ENCODE results near the gene CD33.

Gene CD33

GRCh38 chr19:51271067-51271466 lies 46.2 kb downstream of the CD33 start:
- no peaks in the 10 kb centered on the region for H3K4me1 ChIP-seq (ENCODE audit: insufficient read depth, low read length, poor library complexity, severe bottlenecking)
- TF ChIP-seq CTCF (conservative IDR thresholded peaks at IDR 0.05; ENCODE audit: low read length) (no peak), EZH2phosphoT487 (IDR thresholded peaks at IDR 0.05; ENCODE audit: borderline replicate concordance) (no peak)
- H3F3A ChIP-seq (ENCODE audit: low read depth): no peaks in the 10 kb centered on the region
- no peaks in the 10 kb centered on the region for H3K36me3 ChIP-seq (ENCODE audit: insufficient read depth, low read length)
- H2AFZ ChIP-seq (ENCODE audit: low read length): no peak overlapping the region
- H3K9me2 ChIP-seq (replicated peaks; ENCODE audit: low read depth, low read length): no peaks in the 10 kb centered on the region
- H3K9ac ChIP-seq (ENCODE audit: low read depth, low read length, poor library complexity, severe bottlenecking): no peak overlapping the region
- no peaks in the 10 kb centered on the region for H4K20me1 ChIP-seq (ENCODE audit: insufficient read depth, low read length, poor library complexity, severe bottlenecking)
- H3K79me2 ChIP-seq (ENCODE audit: insufficient read depth, low read length): no peaks in the 10 kb centered on the region
- no peaks in the 10 kb centered on the region for H3K27me3 ChIP-seq (ENCODE audit: insufficient read depth, low read length, poor library complexity, severe bottlenecking)
- no peak overlapping the region for H3K4me3 ChIP-seq (ENCODE audit: low read length, poor library complexity, severe bottlenecking)
- H3K4me2 ChIP-seq (ENCODE audit: low read depth, low read length, poor library complexity, severe bottlenecking): no peak overlapping the region
- no peaks in the 10 kb centered on the region for H3K9me3 ChIP-seq (ENCODE audit: insufficient read depth, low read depth, low read length)

GRCh38 chr19:51272183-51272810 lies 47.4 kb downstream of the CD33 start:
- TF ChIP-seq EZH2phosphoT487 (IDR thresholded peaks at IDR 0.05; ENCODE audit: borderline replicate concordance) (no peak), CTCF (conservative IDR thresholded peaks at IDR 0.05; ENCODE audit: low read length) (no peak)
- Histone ChIP-seq H2AFZ (ENCODE audit: low read length) (no peak overlapping the region), H3F3A (ENCODE audit: low read depth) (no peaks in the 10 kb centered on the region), H3K4me2 (ENCODE audit: low read depth, low read length, poor library complexity, severe bottlenecking) (no peak overlapping the region), H4K20me1 (ENCODE audit: insufficient read depth, low read length, poor library complexity, severe bottlenecking) (no peaks in the 10 kb centered on the region), H3K4me1 (ENCODE audit: insufficient read depth, low read length, poor library complexity, severe bottlenecking) (no peaks in the 10 kb centered on the region), H3K9me2 (replicated peaks; ENCODE audit: low read depth, low read length) (no peaks in the 10 kb centered on the region), H3K4me3 (ENCODE audit: low read length, poor library complexity, severe bottlenecking) (no peak overlapping the region), H3K9me3 (ENCODE audit: insufficient read depth, low read depth, low read length) (no peaks in the 10 kb centered on the region), H3K79me2 (ENCODE audit: insufficient read depth, low read length) (no peaks in the 10 kb centered on the region), H3K9ac (ENCODE audit: low read depth, low read length, poor library complexity, severe bottlenecking) (no peak overlapping the region), H3K27me3 (ENCODE audit: insufficient read depth, low read length, poor library complexity, severe bottlenecking) (no peaks in the 10 kb centered on the region), H3K36me3 (ENCODE audit: insufficient read depth, low read length) (no peaks in the 10 kb centered on the region)

GRCh38 chr19:51274049-51274770 lies 49.3 kb downstream of the CD33 start:
- Histone ChIP-seq H2AFZ (ENCODE audit: low read length) (no peak overlapping the region), H4K20me1 (ENCODE audit: insufficient read depth, low read length, poor library complexity, severe bottlenecking) (no peaks in the 10 kb centered on the region), H3K4me2 (ENCODE audit: low read depth, low read length, poor library complexity, severe bottlenecking) (no peak overlapping the region), H3K4me3 (ENCODE audit: low read length, poor library complexity, severe bottlenecking) (no peak overlapping the region), H3K9me2 (replicated peaks; ENCODE audit: low read depth, low read length) (no peaks in the 10 kb centered on the region), H3K9me3 (ENCODE audit: insufficient read depth, low read depth, low read length) (no peaks in the 10 kb centered on the region), H3K36me3 (ENCODE audit: insufficient read depth, low read length) (no peaks in the 10 kb centered on the region), H3K27me3 (ENCODE audit: insufficient read depth, low read length, poor library complexity, severe bottlenecking) (no peaks in the 10 kb centered on the region), H3K79me2 (ENCODE audit: insufficient read depth, low read length) (no peaks in the 10 kb centered on the region), H3K9ac (ENCODE audit: low read depth, low read length, poor library complexity, severe bottlenecking) (no peak overlapping the region), H3F3A (ENCODE audit: low read depth) (no peaks in the 10 kb centered on the region), H3K4me1 (ENCODE audit: insufficient read depth, low read length, poor library complexity, severe bottlenecking) (no peaks in the 10 kb centered on the region)
- no peak for TF ChIP-seq CTCF (conservative IDR thresholded peaks at IDR 0.05; ENCODE audit: low read length)
- no peak for TF ChIP-seq EZH2phosphoT487 (IDR thresholded peaks at IDR 0.05; ENCODE audit: borderline replicate concordance)
